Stimulated activated CD4-positive, alpha-beta T cell treated with anti-CD3 and anti-CD28 coated beads, Interleukin-2, amount 100 ng/mL, for 24 hours (primary cell): ENCODE results near the gene KDM7A.
A peak's percentile ranks its signal among the peaks of the same experiment; 100 is the strongest.
"Not testable (repeated sequence)": the region's sequence is repeated elsewhere in the genome, so short reads cannot be mapped to it uniquely, and the experiment has no call there.

ENCODE experiments used
- DNase-seq, 2 donors: peaks; one replicate each; pipeline ENCODE4 v3.0.0-alpha.2; 2020

Gene KDM7A, protein sequence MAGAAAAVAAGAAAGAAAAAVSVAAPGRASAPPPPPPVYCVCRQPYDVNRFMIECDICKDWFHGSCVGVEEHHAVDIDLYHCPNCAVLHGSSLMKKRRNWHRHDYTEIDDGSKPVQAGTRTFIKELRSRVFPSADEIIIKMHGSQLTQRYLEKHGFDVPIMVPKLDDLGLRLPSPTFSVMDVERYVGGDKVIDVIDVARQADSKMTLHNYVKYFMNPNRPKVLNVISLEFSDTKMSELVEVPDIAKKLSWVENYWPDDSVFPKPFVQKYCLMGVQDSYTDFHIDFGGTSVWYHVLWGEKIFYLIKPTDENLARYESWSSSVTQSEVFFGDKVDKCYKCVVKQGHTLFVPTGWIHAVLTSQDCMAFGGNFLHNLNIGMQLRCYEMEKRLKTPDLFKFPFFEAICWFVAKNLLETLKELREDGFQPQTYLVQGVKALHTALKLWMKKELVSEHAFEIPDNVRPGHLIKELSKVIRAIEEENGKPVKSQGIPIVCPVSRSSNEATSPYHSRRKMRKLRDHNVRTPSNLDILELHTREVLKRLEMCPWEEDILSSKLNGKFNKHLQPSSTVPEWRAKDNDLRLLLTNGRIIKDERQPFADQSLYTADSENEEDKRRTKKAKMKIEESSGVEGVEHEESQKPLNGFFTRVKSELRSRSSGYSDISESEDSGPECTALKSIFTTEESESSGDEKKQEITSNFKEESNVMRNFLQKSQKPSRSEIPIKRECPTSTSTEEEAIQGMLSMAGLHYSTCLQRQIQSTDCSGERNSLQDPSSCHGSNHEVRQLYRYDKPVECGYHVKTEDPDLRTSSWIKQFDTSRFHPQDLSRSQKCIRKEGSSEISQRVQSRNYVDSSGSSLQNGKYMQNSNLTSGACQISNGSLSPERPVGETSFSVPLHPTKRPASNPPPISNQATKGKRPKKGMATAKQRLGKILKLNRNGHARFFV

DNA sequence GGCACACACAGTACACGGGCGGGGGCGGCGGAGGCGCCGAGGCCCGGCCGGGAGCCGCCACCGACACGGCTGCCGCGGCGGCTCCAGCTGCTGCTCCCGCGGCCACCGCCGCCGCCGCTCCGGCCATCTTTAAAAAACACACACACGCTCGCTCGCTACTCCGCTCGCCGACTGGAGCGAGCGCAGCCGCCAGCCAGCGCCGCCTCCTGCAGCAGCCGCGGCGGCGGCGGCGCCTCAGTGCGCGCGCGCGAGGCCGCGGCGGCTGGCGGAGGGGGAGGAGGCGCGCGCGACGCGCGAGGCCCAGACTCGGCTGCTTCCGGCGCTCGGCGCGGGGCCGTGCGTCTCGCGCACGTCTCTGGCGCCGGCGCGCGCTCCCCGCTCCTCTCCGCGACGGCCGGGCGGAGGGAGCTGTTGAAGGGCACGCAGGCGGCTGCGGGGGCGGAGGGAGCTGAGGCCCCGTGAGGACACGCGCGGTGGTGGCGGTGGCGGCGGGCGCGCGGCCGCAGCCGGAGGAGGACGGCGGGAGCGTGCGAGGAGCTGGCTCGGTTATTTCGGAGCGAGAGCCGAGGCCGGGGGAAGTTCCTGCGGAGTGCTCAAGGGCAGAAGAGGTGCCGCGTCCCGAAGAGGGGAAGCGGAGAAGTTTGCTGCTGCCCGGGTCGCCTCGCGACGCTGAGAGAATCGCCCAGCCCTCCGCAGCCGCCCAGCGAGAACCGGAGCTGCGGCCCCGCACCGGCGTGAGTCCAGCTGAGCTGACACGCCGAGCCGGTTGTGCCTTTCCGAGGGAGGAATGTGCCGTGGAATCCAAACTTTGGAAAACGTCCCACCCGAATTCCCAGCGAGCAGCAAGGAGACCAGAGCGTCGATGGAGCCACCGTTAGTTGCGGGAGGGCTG lies at the start of gene KDM7A:
Gene KDM7A, minus strand, starts transcription at position 173 of the 892 bp plus-strand sequence. Its CDS starts 46 bp downstream, at position 127.
- DNase-seq: peak; percentile 91

DNA sequence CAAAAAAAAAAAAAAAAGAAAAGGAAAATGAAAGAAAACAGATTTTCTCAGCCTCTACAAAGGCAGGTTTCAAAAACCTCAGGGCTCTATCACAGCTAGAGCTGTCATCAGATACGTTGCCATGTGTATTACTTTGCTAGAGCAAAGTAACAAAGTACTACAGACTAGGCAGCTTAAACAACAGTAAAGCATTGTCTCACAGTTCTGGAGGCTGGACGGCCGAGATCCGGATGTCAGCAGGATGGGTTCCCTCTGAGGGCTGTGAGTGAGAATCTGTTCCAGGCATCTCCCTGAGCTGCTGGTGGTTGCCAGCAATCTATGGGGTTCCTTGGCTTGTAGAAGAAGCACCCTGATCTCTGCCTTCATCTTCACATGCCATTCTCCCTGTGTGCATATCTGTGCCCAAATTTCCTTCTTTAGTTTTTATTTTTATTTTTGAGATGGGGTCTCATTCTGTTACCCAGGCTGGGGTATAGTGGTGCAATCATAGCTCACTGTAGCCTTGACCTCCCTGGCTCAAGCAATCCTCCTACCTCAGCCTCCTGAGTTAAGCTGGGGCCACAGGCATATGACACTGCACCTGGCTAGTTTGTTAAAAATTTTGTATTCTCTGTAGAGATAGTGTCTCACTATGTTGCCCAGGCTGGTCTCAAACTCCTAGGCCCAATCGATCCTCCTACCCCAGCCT lies 48.9 kb upstream of the KDM7A start:
- DNase-seq: no peak

DNA sequence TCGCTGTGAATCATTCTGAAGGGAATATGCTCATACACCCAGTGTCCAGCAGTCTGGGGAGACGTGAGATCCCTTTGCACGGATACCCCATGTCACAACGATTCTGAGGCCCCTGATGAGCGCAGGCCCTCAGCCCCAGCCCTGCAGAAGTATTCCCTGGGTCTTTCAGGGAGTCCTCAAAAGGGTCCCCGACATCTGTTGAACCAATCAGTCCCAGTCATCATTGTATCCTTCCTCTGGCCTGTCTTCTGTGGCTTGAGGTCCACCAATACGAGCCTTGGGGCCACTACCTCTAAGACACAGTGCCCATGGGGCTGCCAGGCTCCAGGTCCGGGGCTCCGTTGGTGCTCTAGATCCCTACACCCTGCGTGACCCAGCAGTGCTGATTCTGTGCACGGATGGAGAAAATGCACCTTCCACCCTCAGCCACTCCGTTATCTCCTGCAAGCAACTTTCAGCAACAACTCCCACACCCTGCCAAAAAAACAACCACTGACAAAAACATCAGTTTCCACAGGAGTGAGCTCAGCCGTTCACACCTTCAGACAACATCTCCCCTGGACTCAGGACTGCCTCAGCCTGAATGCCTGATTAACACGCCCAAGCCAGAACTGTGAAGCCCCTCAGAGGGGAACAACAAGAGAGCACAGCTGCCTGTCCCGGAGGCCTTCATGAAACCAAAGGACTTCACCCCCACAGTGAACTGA lies 46.9 kb upstream of the KDM7A start:
- peak in 1 of 2 donors; percentile 34 for DNase-seq

DNA sequence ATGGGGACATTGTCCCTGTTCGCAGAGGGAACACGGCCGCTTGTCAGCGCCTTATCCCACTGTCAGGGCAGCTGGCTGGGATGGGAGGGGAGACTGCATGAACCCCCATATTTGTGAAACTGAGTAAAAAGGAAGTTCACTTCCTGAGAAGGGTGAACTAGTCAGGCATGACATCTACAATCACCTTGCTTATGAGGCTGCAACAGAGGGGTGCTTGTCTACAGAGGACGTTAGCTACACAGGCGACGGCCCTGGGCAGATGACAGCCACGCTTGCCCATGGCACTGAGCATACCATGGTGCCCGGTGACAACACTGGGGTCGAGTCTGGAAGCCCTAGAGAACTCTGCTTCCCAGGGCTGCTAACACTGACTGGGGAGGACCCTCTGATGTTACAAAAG lies 46.0 kb upstream of the KDM7A start:
- no peak for DNase-seq

DNA sequence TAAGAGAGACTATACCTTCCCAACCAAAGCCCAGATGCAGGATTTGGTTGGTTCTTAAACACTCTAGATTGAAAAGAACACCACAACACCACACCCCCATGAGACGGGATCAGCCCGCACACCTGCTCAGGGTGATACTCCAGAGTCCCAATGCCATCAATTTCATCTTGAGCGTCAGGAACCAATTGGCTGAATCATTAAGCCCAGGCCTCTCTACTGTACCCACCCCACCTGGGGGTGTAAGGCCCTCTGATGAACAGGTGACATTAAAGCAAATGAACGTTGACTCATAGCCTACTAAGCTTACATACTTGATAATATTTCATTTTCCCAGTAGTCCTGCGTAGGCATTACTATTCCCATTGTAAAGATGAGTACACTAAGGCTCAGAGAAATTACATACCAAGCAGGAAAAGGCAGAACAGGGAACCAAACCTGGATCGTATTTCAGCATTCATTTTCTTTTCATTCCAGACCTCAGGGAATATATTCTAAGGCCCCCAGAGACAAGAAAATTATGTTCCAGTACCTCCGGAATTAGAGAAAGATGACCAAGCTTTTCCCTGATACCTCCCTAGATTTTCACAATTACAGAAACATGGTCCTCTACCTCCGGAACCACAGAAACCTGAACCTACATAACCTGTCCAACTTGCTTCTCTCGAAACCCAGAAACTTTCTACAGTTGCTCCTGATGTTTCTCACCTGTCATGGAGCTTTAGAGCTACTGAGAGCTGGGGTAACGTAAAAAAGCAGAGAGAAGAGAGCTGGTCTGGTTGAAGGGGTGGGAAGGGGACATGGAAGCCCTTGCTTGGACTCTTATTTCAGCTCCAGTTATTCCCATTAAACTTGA lies 43.1 kb upstream of the KDM7A start:
- DNase-seq: no peak

DNA sequence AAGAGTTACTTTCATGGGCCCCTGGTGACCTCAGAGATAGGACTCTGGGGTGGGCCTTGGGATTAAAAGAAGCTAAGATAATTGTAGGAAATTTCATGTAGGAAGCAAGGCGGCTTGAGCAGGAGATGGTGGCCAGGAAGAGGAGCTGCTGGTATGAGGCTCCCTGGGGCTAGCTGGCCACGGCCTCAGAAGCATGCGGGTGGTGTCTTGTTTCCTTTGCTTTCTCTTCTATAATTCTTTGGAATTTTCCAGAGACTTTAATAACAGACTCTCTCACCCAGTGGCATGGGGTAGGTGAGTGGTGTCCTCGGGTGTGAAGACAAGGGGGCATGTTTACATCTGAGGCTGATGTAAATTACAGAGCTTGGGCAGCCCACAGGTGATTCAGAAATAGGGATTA lies 41.9 kb upstream of the KDM7A start:
- no peak for DNase-seq

DNA sequence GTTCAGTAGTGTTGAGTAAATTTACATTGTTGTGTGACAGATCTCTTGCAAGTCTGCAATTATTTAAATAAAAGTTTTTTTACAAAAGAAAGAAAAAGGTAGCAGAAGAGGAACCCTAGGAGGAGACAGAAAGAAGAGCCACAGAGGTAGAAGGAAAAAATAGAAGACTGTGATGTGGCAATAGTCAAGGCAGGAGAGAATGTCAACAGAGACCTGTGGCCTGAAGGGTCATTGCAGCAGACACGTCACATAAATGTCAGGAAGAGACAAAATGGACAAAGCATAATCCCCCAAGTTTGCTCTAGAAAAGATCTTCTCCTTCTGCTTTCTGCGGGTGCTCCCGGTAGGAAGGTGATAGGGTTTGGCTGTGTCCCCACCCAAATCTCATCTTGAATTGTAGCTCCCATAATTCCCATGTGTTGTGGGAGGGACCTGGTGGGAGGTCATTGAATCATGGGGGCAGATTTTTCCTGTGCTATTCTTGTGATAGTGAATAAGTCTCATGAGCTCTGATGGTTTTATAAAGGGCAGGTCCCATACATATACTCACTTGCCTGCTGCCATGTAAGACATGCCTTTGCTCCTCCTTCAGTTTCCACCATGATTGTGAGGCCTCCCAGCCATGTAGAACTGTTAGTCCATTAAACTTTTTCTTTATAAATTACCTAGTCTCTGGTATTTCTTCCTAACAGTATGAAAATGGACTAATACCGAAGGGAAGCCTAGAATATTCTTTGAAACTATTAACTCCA lies 41.1 kb upstream of the KDM7A start:
- DNase-seq: no peak

DNA sequence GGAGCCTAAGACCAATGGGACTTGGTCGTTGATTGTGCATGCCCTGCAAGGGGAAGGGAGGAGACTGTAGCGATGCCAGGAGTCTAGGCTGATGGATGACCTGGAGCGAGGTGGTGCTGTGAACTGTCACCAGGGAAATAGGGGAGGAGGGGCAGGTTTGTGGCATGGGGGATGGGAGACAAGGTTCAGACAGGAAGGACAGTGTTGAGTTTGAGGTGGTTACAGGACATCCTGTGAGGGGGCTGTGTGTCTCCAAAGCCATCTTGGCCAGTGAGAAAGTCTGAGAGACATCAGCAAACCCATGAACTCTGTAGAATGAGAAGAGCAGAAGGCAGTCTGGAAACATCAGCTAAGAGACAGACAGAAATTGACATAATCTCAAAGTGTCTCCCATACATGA lies 38.5 kb upstream of the KDM7A start:
- no peak for DNase-seq

DNA sequence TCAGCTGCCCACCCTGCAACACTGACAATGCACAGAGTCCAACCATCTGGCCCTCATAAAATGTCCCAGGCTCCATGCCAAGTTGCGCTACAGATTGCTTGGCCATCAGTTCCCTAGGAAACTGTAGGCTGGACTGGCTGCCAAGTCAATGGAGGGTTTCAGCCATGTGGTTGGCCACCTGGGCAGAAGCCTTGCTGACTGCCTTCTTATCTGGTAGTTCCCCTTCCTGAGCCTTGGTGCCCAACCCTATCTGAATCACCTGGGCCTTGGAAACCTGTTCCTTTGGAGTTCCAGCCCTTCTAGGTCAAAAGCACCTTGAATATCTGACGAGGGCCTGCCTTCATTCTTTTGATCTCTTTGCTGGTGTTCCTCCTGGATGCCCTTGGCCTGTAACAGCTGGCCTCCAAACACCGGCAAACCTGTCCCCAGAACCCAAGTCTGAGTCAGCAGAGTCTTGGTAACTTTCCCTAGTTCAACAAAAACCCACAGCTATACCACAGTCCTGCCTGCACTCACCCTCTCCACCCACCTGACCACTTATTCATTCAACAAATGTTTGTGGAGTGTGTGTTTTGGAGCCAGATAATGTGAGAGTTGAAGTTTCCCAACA lies 37.4 kb upstream of the KDM7A start:
- DNase-seq: no peak

DNA sequence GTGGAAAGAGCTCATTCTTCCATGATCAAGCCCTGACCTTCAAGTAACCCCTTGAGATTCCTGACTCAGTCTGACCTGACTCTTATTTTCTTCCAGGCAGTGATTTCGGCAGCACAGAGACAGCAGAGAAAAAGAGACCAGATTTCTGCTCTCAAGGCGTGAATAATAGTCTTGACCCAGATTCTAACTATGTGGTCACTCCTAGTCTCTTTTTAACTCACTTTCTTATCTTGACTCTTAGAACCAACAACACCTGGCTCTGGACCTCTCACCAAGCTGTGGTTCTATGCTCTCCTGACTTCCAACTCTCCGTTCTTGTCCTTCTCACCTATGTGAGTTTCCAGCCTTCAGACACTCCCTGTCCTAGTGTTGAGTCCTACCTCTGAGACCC lies 36.9 kb upstream of the KDM7A start:
- DNase-seq: no peak

DNA sequence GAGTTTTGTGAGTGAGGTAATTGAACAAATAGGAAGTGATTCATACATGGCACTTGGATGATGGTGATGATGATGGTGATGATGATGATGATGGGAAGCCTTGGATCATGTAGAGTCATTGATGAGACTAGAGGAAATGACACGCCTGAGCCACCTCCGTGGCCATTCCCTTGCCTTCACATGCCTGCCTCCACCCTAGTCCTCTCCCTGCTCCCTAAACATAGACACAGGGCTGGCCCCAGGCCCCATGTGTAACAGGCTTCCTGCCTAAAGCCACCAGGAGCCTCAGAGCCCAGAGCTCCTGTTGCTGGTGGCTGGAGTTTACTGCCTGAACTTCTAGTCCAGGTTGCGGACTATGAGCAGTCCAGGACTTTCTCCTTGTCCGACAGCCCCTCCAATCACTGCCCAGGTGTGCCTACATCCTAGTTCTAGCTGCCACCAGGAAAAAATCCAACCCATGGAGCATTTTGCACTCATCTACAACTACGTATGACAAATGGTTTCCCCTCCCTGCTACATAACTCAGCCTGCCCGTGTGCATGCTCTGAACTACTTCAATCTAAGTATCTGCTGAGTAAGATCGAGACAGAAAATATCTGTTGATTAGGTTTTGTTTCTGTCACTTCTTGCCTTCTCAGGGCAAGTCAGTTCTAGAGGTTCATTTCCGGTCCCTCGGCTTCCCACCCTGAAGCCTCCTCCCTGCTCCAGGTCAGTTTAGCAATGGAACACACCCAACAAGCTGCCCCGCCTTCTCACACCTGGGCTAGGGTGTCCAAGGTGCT lies 35.5 kb upstream of the KDM7A start:
- DNase-seq: peak; percentile 32 to 42

DNA sequence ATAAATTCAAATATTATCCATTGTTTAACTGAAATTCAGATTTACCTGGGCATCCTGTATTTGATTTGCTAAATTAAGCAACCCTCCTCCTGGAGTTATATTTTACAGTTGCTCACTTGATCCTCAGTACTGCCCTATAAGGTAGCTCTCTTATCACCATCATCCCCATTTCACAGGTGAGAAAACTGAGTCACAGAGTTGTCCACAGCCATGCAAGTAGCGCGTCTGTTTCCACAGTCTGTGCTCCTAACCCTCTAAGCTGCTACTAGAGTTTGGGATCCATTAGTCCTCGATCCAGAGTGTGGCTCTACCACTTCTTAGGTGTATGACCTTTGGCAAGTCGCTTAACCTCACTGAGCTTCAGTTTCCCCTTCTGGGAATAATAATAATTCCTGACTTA lies 34.9 kb upstream of the KDM7A start:
- no peak for DNase-seq

DNA sequence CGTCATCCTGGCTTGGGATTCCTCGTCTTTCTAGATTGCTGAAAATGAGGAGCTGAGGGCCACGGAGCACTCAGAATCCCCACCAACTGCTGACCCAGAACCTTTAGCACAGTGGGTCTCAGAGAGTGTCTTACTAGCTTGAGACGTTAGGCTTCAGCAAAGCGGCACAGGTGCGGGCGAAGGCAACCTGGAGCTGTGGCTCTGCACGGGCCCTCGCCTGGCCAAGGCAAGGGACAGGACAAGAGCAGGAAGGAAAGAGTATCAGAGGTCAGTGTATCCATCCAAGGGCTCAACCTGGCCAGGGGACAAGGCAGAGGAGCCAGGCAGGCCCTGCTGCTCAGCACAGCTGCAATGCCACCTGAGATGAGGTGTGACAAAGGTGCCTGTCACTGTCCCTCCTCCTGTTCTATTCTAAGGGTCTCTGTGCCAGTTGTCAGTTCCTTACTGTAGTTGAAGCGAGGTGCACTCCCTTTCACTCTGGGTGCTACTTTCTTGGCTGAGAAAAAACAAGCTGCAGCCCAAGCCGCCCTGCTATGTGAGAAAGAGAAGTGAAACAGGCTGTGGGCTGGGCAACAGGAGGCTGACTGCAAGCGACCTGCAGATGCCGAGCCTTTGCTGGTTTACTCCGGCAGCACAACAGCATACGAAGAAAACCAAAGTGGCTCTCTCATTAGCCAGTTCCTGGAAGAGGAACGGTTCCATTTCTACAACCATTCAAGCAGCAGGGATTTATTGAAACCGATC lies 33.3 kb upstream of the KDM7A start:
- DNase-seq: peak; percentile 62 to 66

DNA sequence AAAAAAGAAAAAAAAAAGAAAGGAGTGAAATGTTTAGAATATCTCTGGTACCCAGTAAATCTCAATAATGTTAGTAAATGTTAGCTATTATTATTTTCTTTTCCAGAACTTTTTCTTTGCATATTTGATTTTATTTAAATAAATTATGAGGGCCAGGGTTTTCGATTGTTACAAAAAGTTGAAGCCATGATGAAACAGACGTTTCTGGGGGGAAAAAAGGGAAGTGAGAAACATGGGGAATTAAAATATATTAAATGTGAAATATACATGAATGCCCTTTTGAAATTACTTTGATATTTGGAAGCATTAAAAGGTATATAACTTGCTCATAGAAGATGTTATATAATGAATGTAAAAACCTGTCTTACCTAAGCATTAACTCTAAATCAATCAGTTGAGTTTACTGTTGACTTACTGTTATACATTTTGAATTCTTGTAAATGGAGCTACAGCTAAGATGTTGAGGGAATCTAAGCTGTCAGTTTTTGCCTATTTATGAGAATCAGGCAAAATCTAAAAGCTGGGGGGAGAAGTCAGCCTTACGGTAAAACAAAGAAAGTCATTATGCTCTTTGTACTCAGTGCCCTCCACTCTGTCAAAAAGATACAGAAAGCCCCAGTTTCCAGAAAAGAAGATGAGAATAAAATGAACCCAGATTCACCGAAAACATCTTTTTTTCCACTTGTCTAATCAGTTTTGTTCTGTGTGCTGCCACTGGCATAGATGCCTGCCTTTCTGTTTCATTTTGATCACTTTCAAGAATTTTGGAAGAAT lies 30.0 kb upstream of the KDM7A start:
- DNase-seq: no peak

DNA sequence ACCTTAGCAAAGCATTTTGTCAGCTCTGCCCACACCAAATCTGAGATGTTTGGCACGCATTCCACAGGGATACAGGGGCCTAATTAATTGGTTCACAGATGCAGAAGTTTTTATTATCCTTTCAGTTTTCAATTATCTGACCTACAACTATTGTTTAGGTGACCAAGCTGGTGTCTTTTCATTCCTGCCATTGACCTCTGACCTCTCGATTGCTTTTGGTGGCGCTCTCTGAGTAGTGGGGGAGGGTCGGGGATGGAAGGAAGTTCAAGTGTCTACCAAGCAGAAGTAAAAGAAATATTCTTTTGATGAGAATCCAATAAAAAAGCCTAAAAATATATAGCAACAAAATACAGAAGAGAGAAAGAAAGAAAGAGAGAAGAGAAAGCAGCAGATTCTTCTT lies 28.8 kb upstream of the KDM7A start:
- DNase-seq: no peak

DNA sequence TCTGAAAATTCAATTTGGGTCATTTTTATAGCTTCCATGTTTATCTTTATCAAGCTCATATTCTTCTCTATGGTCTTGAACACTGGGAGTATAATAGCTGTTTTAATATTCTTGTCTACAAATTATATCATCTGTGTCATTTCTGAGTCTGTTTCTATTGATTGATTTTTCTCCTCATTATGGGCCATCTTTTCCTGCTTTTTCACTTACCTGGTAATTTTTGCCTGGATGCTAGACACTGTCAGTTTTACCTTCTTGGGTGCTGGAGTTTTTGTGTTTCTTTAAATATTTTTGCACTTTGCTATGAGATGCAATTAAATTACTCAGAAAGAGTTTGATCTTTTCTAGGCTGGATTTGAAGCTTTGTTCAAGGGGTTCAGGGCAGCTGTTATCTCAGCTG lies 26.8 kb upstream of the KDM7A start:
- DNase-seq: no peak

DNA sequence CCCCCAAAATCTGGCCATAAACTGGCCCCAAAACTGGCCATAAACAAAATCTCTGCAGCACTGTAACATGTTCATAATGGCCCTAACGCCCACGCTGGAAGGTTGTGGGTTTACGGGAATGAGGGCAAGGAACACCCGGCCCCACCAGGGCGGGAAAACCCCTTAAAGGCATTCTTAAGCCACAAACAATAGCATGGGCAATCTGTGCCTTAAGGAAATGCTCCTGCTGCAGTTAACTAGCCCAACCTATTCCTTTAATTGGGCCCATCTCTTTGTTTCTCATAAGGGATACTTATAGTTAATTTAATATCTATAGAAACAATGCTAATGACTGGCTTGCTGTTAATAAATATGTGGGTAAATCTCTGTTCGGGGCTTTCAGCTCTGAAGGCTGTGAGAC lies 26.2 kb upstream of the KDM7A start:
- DNase-seq: not testable (repeated sequence)
